Nephron progenitor cell (in vitro differentiated cells): ENCODE measurements around the gene MAST4.

Source experiments
- DNase-seq: peaks from one replicate; pipeline ENCODE4 v3.0.0; 2021
- H3K27ac Mint-ChIP-seq: 2 replicates; pipeline ENCODE4 v1.8.0; 2021; ENCODE audit warnings: mild to moderate bottlenecking, moderate library complexity, mixed read lengths
- H3K27me3 Mint-ChIP-seq: 2 replicates; pipeline ENCODE4 v1.8.0; 2021; ENCODE audit warnings: mild to moderate bottlenecking, low read depth, mixed read lengths; ENCODE audit not compliant: poor library complexity
- H3K36me3 Mint-ChIP-seq: 2 replicates; pipeline ENCODE4 v1.8.0; 2021; ENCODE audit warnings: low read depth, mixed read lengths
- H3K4me1 Mint-ChIP-seq: 2 replicates; pipeline ENCODE4 v1.8.0; 2021; ENCODE audit warnings: mixed read lengths
- H3K4me3 Mint-ChIP-seq: 2 replicates; pipeline ENCODE4 v1.8.0; 2021; ENCODE audit warnings: mild to moderate bottlenecking, moderate library complexity, mixed read lengths
- H3K9me3 Mint-ChIP-seq: 2 replicates; pipeline ENCODE4 v1.8.0; 2021; ENCODE audit warnings: mild to moderate bottlenecking, moderate library complexity, mixed read lengths
- CTCF ChIP-seq: fragments of 200-600 bp; sonication (generic); IDR thresholded peaks from 2 replicates; pipeline ENCODE4 v1.5.0; 2021; ENCODE audit warnings: antibody characterized with exemption

MAST4 gene

GRCh38 chr5:66856041-66856805 is 260.0 kb downstream of the MAST4 start:
- TF ChIP-seq CTCF: no peak
- no peak for DNase-seq
- peaks cover 4% of the 10 kb centered on the region for H3K9me3 Mint-ChIP-seq
- no peak overlapping the region for H3K4me3 Mint-ChIP-seq
- H3K27ac Mint-ChIP-seq: peak overlapping the region; percentile 38
- peaks cover 24% of the 10 kb centered on the region for H3K4me1 Mint-ChIP-seq
- H3K36me3 Mint-ChIP-seq: no peaks in the 10 kb centered on the region
- peaks cover 5% of the 10 kb centered on the region for H3K27me3 Mint-ChIP-seq

- DNase-seq: no peak
- Mint-ChIP-seq H3K4me1 (peaks cover 31% of the 10 kb centered on the region), H3K36me3 (no peaks in the 10 kb centered on the region), H3K9me3 (peaks cover 4% of the 10 kb centered on the region), H3K27ac (no peak overlapping the region), H3K27me3 (peaks cover 9% of the 10 kb centered on the region), H3K4me3 (no peak overlapping the region)
- no peak for TF ChIP-seq CTCF
These were observed 263.3 kb downstream of the MAST4 start for GRCh38 chr5:66859526-66859925.

- Mint-ChIP-seq H3K9me3 (no peaks in the 10 kb centered on the region), H3K27me3 (peaks cover 4% of the 10 kb centered on the region), H3K36me3 (no peaks in the 10 kb centered on the region), H3K4me3 (peak overlapping the region; percentile 44), H3K27ac (no peak overlapping the region), H3K4me1 (peaks cover 28% of the 10 kb centered on the region)
- DNase-seq: peak; percentile 9
- no peak for TF ChIP-seq CTCF
These were observed 264.2 kb downstream of the MAST4 start for GRCh38 chr5:66860199-66860975.

GRCh38 chr5:66861402-66861801 is 265.2 kb downstream of the MAST4 start:
- H3K27ac Mint-ChIP-seq: no peak overlapping the region
- H3K4me3 Mint-ChIP-seq: no peak overlapping the region
- no peak for DNase-seq
- peaks cover 28% of the 10 kb centered on the region for H3K4me1 Mint-ChIP-seq
- no peaks in the 10 kb centered on the region for H3K9me3 Mint-ChIP-seq
- H3K36me3 Mint-ChIP-seq: no peaks in the 10 kb centered on the region
- H3K27me3 Mint-ChIP-seq: peaks cover 4% of the 10 kb centered on the region
- no peak for TF ChIP-seq CTCF

- no peaks in the 10 kb centered on the region for H3K9me3 Mint-ChIP-seq
- H3K4me1 Mint-ChIP-seq: peaks cover 28% of the 10 kb centered on the region
- TF ChIP-seq CTCF: no peak
- peaks cover 4% of the 10 kb centered on the region for H3K27me3 Mint-ChIP-seq
- DNase-seq: no peak
- no peaks in the 10 kb centered on the region for H3K36me3 Mint-ChIP-seq
- H3K27ac Mint-ChIP-seq: no peak overlapping the region
- H3K4me3 Mint-ChIP-seq: no peak overlapping the region
These were observed 265.8 kb downstream of the MAST4 start for GRCh38 chr5:66862020-66862419.
